Caki2 (cell line): ENCODE data around the gene SPNS3. TPM values are rescaled to one million over a fixed set of nuclear protein-coding genes. Genes with fewer than 3 reads are reported as not detected.

ENCODE experiments used
- DNase-seq: peaks from one replicate; pipeline ENCODE4 v3.0.0-alpha.2; 2015; ENCODE audit warnings: low read depth
- in situ Hi-C: cut with HindIII; loops from 2 replicates; pipeline ENCODE4 v1.10.0; 2016; ENCODE audit warnings: low sequenced_read_pairs, low pct_unique_long_range_greater_than_20kb, mixed read lengths
- total RNA-seq: library from RNA; depleted of rRNA; stranded (reverse); fragments of >200 nt; shearing (Covaris generic); gene quantifications from 2 replicates; pipeline ENCODE4 v1.2.3, GENCODE V29; 2014; ENCODE audit warnings: low replicate concordance

The SPNS3 gene
- total RNA-seq, 1 experiment from 2014 or later: not detected

- DNase-seq: no peak
- in situ Hi-C loops: no loop called here
These were observed 47.5 kb downstream of the SPNS3 start for GRCh38 chr17:4480929-4481898.

- no peak for DNase-seq
- in situ Hi-C loops: no loop called here
These were observed 48.7 kb downstream of the SPNS3 start for GRCh38 chr17:4482338-4483011.

DNA sequence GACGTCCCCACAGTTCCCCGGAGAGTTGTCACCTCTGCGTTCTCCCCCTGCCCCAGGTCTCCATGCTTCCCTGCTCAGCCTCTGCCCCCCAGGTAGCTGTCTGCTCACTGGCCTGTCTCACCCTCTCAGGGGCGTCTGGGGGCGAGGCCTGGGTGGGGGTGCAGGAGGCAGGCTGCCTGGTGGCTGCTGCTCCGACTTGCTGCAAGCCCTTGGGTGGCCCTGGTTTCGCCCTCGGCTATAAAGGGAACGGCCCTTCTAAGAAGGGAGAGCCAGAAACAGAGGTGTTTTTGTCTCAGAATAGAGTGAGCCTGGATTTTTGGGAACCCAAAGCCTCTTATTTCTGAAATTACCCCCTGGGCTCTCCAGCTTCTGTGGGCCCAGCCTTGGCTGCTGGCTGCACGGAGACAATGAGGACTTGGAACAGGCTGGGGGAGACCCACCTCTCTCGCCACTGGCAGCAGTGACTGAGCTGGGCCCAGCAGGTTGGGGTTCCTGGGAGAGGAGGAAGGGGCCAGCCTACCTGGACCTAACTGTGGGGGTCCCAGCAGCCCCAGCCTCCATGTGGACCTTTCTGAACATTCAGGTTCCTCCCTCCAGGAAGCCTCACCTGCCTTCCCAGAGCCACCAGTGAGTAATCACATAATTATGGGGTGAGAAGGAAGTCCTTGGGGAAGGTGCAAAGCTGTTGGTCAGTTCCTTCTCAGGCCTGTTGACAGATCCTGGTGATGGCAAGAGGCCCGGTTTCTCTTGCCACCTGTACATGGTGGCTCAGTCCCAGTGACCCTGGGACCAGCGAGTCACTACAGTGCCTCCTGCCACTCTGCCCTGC lies 49.5 kb downstream of the SPNS3 start:
- in situ Hi-C loops: no loop called here
- DNase-seq: peak; percentile 55

- in situ Hi-C loops: no loop called here
- DNase-seq: no peak
These were observed 52.2 kb downstream of the SPNS3 start for GRCh38 chr17:4485676-4486646.

DNA sequence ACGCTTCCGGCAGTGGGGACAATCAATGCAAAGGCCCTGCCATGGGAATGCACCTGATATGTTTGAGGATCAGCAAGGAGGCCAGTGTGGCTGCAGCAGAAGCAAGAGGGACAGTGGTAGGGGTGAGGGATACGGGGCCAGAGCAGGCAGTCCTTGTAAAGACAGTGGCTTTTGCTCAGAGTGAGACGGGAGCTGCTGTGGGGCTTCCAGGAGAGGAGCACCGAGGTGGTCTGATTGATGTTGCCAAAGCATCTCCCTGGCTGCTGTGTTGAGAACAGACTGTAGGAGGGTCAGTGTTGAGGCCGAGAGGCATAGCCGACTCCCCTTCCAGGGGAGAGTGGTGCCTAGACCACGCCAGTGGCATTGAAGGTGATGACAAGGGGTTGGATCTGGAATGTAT lies 53.6 kb downstream of the SPNS3 start:
- in situ Hi-C loops: no loop called here
- no peak for DNase-seq

- DNase-seq: no peak
- in situ Hi-C loops: no loop called here
These were observed 54.3 kb downstream of the SPNS3 start for GRCh38 chr17:4487820-4488716.

GRCh38 chr17:4488989-4489595 lies 55.4 kb downstream of the SPNS3 start:
- in situ Hi-C loops: no loop called here
- DNase-seq: no peak

- in situ Hi-C loops: no loop called here
- DNase-seq: no peak
These were observed 56.4 kb downstream of the SPNS3 start for GRCh38 chr17:4490109-4490591.

DNA sequence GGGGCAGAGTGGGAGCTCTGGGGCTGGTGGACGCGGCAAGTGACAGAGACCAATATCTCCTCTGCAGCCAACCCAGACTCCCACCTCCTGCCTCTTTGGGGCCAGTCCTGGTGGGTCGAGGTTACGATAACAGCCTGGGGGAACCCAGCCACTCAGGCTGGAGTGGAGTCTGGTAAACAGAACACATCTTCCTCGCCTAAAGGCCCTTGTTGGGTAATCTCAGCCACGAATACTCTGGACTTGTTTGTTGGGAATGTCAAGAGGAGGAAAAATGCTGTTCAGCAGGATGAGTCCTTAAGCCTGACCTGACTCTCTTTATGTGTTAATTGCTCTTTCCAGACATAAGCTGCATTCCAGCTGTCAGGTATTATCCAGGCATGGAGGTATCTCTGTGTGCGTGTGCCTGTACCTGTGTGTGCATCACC lies 56.9 kb downstream of the SPNS3 start:
- in situ Hi-C loops: no loop called here

GRCh38 chr17:4492721-4493561 lies 59.2 kb downstream of the SPNS3 start:
- in situ Hi-C loops: no loop called here
- peak; percentile 73 for DNase-seq

More for the DNA sequence above, 56.9 kb downstream of the SPNS3 start:
- no peak for DNase-seq

DNA sequence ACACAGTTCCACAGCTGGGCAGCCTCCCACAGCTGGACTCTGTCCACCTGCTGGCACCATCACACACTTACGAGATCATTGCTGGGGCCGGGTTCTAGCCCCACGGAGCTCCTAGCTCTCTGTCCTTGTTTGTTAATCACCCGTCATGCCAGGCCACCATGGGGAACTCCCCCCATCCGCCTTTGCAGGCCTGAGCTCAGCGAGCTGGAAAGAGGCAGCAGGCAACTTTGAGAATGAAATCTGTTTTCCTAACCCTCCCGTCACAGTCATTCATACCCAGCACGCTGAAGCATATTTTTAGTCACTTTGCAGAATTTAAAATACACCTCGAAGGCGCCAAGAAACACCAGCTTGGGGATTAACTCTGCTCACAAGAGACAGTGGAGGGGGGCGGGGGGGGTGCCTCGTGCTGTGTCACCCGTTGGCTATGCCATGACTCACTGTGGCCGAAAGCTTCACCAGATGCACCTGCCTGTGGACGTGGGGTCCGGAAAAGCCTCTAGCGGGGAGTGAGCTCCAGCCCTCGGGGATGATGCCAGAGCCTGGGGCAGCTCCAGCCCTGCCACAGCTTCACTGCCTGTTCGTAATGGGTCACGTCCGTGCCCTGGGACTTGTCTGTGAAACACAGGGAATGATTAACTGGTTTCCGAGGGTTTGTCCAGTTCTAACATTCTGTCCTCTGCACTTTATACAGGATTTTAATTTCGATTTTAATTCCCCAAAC lies 63.5 kb downstream of the SPNS3 start:
- in situ Hi-C loops: no loop called here
- peak; percentile 91 for DNase-seq

DNA sequence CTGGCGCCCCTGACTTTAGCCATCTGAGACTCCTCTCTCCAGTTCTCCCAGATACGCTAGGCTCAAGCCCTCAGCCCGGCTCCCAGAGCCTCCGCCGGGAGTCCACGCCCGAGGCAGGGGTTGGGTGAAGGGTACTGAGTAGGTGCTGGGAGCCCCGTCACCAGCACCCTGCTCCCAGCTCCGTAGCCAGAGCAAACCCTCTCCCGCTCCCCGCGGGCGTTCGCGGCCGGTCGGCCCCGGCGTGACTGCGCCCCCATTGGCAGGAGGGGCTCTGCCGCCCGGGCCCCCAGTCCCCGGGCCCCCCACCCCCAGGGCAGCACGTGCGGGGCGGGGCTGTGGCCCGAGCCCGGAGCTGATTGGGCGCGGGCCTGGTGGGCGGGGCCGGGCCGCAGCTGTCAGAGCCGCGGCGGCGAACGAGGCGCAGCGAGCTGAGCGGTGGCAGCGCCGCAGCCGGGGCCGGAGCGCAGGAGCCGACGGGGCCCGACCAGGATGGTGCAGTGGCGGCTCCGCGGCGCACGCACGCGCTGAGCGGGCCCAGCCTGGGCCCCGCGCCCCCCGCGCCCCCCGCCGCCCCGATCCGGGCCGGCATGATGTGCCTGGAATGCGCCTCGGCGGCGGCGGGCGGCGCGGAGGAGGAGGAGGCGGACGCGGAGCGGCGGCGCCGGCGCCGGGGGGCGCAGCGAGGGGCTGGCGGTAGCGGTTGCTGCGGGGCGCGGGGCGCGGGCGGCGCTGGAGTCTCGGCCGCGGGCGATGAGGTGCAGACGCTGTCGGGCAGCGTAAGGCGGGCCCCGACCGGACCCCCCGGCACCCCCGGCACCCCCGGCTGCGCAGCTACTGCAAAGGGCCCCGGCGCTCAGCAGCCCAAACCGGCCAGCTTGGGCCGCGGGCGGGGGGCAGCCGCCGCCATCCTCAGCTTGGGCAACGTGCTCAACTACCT lies 65.0 kb downstream of the SPNS3 start, which contains the start of gene SPNS2:
Gene SPNS2 (plus strand): TSS at position 421 of the 937 bp plus-strand sequence. CDS start 167 bp downstream, at position 588.
- DNase-seq: peak; percentile 44
- in situ Hi-C loops: no loop called here

DNA sequence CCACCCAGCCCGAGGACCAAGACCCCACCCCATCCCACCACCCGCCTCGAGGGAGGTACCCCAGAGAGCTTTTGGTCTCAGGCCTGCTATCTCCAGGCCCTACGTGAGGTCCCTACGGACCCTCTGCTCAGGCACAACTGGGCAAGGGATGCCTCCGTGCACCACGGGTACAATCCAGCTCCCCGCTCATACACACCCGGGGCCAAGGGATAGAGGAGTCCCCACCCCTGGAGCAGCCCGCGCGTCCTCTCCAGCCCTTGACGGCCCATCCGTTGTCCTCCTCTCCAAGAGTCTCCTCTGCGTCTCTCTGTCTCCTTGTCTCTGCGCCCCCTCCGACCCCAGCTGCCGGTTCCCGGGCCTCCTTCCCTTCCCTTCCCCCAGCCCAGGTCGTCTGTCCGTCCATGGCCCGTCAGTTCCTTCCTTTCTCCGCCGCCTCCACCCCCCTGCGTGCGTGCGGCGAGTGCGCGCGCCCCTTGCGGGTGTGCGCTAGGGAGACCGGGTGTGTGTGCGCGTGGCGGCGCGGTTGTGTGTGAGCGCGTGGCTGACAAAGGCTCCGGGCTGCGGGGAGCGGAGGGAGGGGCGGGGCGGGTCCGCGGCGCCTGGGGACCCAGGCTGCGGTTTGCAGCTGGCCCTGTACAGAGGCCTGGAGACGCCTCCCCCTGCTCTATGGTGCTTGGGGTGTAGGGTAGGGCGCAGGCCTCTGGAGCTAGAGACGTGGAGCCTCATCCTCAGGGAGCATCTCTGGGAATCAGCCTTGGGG lies 65.9 kb downstream of the SPNS3 start:
- DNase-seq: no peak

More for the DNA sequence above, 65.9 kb downstream of the SPNS3 start:
- in situ Hi-C loops: no loop called here
